Upper lobe of left lung (tissue), 4 donors: ENCODE results near the gene ITPR2.
"Not testable (repeated sequence)": the region's sequence is repeated elsewhere in the genome, so short reads cannot be mapped to it uniquely, and the experiment has no call there.

Source experiments
- EP300 ChIP-seq, 4 donors: sonication (generic); formaldehyde crosslinking; IDR thresholded peaks; one replicate each; pipeline ENCODE4 v1.5.1; 2017; ENCODE audit warnings: antibody characterized with exemption in 4 of 4, control low read depth in 2 of 4
- POLR2A ChIP-seq, 4 donors: fragments of 450-650 bp; IDR thresholded peaks; one replicate each; pipeline ENCODE4 v1.5.1; 2016 to 2017; ENCODE audit warnings: antibody characterized with exemption in 4 of 4, mild to moderate bottlenecking in 2 of 4
- TF ChIP-seq, protein P1 (sequence below), 6 experiments: fragments of 450-650 bp in 4 of 6; fragments of 200-600 bp in 2 of 6; sonication (generic) in 2 of 6; IDR thresholded peaks; one replicate each; pipeline ENCODE4 v1.5.1; 2016 to 2019; ENCODE audit warnings: antibody characterized with exemption in 6 of 6

GRCh38 chr12:26755362-26755761, 77.6 kb downstream of the ITPR2 start:
- TF ChIP-seq, protein P1, sequence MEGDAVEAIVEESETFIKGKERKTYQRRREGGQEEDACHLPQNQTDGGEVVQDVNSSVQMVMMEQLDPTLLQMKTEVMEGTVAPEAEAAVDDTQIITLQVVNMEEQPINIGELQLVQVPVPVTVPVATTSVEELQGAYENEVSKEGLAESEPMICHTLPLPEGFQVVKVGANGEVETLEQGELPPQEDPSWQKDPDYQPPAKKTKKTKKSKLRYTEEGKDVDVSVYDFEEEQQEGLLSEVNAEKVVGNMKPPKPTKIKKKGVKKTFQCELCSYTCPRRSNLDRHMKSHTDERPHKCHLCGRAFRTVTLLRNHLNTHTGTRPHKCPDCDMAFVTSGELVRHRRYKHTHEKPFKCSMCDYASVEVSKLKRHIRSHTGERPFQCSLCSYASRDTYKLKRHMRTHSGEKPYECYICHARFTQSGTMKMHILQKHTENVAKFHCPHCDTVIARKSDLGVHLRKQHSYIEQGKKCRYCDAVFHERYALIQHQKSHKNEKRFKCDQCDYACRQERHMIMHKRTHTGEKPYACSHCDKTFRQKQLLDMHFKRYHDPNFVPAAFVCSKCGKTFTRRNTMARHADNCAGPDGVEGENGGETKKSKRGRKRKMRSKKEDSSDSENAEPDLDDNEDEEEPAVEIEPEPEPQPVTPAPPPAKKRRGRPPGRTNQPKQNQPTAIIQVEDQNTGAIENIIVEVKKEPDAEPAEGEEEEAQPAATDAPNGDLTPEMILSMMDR (IDR thresholded peaks at IDR 0.05): not testable (repeated sequence)
- TF ChIP-seq POLR2A, EP300 (IDR thresholded peaks at IDR 0.05): not testable (repeated sequence)
